Transverse colon (tissue), 4 donors: ENCODE measurements around the gene TMEM30B. TPM values are rescaled to one million over a fixed set of nuclear protein-coding genes. Genes with fewer than 3 reads are reported as not detected.

Source experiments
- DNase-seq: peaks from one replicate; pipeline ENCODE4 v3.0.0-alpha.2; 2019
- H3K27ac ChIP-seq, 4 donors: fragments of 200-600 bp; sonication (generic); 2 replicates each; pipeline ENCODE4 v1.5.1; 2016 to 2018; ENCODE audit warnings: inconsistent platforms in 4 of 4
- H3K27me3 ChIP-seq: fragments of 200-600 bp; sonication (generic); 2 replicates; pipeline ENCODE4 v1.5.1; 2017; ENCODE audit warnings: inconsistent platforms
- H3K36me3 ChIP-seq, 4 donors: fragments of 200-600 bp; sonication (generic); 2 replicates each; pipeline ENCODE4 v1.5.1; 2017 to 2019; ENCODE audit warnings: inconsistent platforms in 4 of 4
- H3K4me1 ChIP-seq, 4 donors: fragments of 200-600 bp; sonication (generic); 2 replicates each; pipeline ENCODE4 v1.5.1; 2017 to 2020; ENCODE audit warnings: inconsistent platforms in 4 of 4
- H3K4me3 ChIP-seq, 4 donors: fragments of 200-600 bp; sonication (generic); 1 replicate in 1 of 4; 2 replicates in 3 of 4; pipeline versions ENCODE4 v1.5.1 to v1.6.1; 2017 to 2019; ENCODE audit warnings: inconsistent platforms in 4 of 4
- H3K9me3 ChIP-seq, 2 donors: fragments of 200-600 bp; sonication (generic); 2 replicates each; pipeline ENCODE4 v1.5.1; 2017 to 2019; ENCODE audit warnings: inconsistent platforms in 2 of 2
- EP300 ChIP-seq: sonication (generic); formaldehyde crosslinking; IDR thresholded peaks from one replicate; pipeline ENCODE4 v1.6.1; 2017; ENCODE audit warnings: antibody characterized with exemption, low read depth
- POLR2A ChIP-seq: fragments of 450-650 bp; IDR thresholded peaks from one replicate; pipeline ENCODE4 v1.6.1; 2016; ENCODE audit warnings: antibody characterized with exemption, mild to moderate bottlenecking, moderate library complexity
- POLR2AphosphoS5 ChIP-seq, 3 donors: sonication (generic); formaldehyde crosslinking; IDR thresholded peaks; one replicate each; pipeline ENCODE4 v1.6.1; 2016; ENCODE audit warnings: antibody characterized with exemption in 3 of 3
- WGBS, 2 donors: methylation state at CpG; one replicate each; pipeline ENCODE4 v1.1.5; 2018; ENCODE audit warnings: low coverage in 1 of 2; 5-methylcytosine and 5-hydroxymethylcytosine counted together
- in situ Hi-C, 4 donors: fragments of 200-750 bp; cut with MboI; loops; one replicate each; pipeline versions ENCODE4 v1.15.0 to v1.15.1; 2017; ENCODE audit warnings: low sequenced_read_pairs in 3 of 4, low pct_ligation_motif_present in 1 of 4, low pct_unique_long_range_greater_than_20kb in 1 of 4
- intact Hi-C: fragments of 100-400 bp; cut with DNase I; formaldehyde crosslinking; loops from one replicate; pipeline ENCODE4 v1.15.1; 2023; ENCODE audit warnings: low total_unique reads
- total RNA-seq, 4 donors: library from RNA; depleted of rRNA; stranded (reverse); fragments of >200 nt; gene quantifications; one replicate each; pipeline ENCODE4 v1.1.0, GENCODE V29; 2016
- TF ChIP-seq, protein P1 (sequence below), 5 experiments: fragments of 200-600 bp in 3 of 5; fragments of 450-650 bp in 2 of 5; sonication (generic) in 3 of 5; IDR thresholded peaks; 1 replicate in 2 of 5; 2 replicates in 3 of 5; pipeline ENCODE4 v1.5.1; 2016 to 2017; ENCODE audit warnings: antibody characterized with exemption in 5 of 5, inconsistent platforms in 3 of 5, mild to moderate bottlenecking in 2 of 5, moderate library complexity in 1 of 5

The TMEM30B gene
- total RNA-seq, 4 donors from 2014 or later = 50.4 to 141 (median 71.2) TPM

DNA sequence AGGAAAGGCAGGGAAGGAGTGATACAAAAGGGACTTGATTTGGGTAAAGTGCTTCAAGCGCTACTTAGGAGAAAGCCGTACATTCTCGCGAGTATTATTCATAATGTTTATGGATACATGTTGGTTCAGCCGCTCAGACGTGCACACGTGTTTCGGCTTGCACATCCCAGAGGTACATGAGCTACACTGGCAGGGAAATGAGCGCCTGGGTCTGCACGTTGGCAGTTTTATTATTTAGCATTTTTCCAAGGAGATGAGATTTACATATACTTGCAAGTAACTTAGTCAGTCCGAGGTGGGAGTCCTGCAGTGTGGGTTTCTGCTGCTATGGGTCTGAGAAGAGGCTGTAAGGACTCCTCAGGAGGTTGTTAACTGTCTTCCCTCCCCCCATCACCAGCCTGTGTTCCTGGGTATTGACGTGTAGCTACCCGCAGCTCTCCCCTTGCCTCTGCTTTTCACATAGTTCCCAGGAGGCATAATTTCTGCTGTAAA, 41.7 kb upstream of the TMEM30B start:
- Histone ChIP-seq H3K27ac (peak overlapping the region; percentile 71 to 79 (median 75)), H3K9me3 (no peaks in the 10 kb centered on the region), H3K36me3 (no peaks in the 10 kb centered on the region), H3K4me1 (peaks cover 3 to 19% (median 16%) of the 10 kb centered on the region in 4 donors), H3K4me3 (peak overlapping the region in 3 of 4 donors; percentile 58 to 71 (median 61)), H3K27me3 (peaks cover 34% of the 10 kb centered on the region)
- intact Hi-C loops (no loop called here), in situ Hi-C loops (no loop called here)
- TF ChIP-seq, protein P1, sequence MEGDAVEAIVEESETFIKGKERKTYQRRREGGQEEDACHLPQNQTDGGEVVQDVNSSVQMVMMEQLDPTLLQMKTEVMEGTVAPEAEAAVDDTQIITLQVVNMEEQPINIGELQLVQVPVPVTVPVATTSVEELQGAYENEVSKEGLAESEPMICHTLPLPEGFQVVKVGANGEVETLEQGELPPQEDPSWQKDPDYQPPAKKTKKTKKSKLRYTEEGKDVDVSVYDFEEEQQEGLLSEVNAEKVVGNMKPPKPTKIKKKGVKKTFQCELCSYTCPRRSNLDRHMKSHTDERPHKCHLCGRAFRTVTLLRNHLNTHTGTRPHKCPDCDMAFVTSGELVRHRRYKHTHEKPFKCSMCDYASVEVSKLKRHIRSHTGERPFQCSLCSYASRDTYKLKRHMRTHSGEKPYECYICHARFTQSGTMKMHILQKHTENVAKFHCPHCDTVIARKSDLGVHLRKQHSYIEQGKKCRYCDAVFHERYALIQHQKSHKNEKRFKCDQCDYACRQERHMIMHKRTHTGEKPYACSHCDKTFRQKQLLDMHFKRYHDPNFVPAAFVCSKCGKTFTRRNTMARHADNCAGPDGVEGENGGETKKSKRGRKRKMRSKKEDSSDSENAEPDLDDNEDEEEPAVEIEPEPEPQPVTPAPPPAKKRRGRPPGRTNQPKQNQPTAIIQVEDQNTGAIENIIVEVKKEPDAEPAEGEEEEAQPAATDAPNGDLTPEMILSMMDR (IDR thresholded peaks at IDR 0.05) = no peak
- TF ChIP-seq EP300 (no peak), POLR2AphosphoS5 (IDR thresholded peaks at IDR 0.05) (no peak), POLR2A (no peak)
- DNase-seq = no peak
- 8 to 9% methylated on average over 9 to 13 of the region's 13 CpGs for WGBS, 2 donors

DNA sequence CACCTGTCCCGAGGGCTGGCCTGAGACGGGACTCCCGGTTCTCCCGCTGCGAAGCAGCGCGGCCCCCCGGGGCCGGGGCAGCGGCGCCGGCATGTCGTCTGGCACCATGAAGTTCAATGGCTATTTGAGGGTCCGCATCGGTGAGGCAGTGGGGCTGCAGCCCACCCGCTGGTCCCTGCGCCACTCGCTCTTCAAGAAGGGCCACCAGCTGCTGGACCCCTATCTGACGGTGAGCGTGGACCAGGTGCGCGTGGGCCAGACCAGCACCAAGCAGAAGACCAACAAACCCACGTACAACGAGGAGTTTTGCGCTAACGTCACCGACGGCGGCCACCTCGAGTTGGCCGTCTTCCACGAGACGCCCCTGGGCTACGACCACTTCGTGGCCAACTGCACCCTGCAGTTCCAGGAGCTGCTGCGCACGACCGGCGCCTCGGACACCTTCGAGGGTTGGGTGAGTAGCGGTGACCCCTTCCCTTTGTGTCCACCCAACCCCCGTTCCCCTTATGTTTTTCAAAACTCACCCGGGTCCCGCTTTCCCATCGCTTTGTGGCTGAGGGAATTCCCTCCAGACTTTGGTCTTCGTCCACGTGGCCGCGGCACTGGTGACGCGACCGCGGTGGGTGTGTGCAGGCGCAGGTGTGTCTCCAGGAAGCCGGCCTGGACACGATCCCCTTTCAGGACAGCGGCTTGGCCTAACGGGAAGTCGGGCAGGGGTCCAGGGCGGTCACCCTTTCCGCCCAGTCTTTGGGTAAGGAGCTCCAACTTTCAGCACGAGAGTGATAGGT, 41.1 kb upstream of the TMEM30B start:
- H3K27me3 ChIP-seq = peaks cover 34% of the 10 kb centered on the region
- TF ChIP-seq EP300 (no peak), POLR2A (no peak), POLR2AphosphoS5 (IDR thresholded peaks at IDR 0.05) (peak in 1 of 3 donors; percentile 40)
- TF ChIP-seq, protein P1 (IDR thresholded peaks at IDR 0.05) = no peak
- intact Hi-C loops = no loop called here
- in situ Hi-C loops = no loop called here
- H3K36me3 ChIP-seq = no peaks in the 10 kb centered on the region
- H3K27ac ChIP-seq = peak overlapping the region; percentile 71 to 79 (median 75)
- peaks cover 3 to 19% (median 16%) of the 10 kb centered on the region in 4 donors for H3K4me1 ChIP-seq
- no peaks in the 10 kb centered on the region for H3K9me3 ChIP-seq
- peak overlapping the region; percentile 43 to 71 (median 60) for H3K4me3 ChIP-seq
- peak; percentile 66 for DNase-seq
- 0 to 4% methylated on average over 1 to 55 of the region's 63 CpGs for WGBS, 2 donors

DNA sequence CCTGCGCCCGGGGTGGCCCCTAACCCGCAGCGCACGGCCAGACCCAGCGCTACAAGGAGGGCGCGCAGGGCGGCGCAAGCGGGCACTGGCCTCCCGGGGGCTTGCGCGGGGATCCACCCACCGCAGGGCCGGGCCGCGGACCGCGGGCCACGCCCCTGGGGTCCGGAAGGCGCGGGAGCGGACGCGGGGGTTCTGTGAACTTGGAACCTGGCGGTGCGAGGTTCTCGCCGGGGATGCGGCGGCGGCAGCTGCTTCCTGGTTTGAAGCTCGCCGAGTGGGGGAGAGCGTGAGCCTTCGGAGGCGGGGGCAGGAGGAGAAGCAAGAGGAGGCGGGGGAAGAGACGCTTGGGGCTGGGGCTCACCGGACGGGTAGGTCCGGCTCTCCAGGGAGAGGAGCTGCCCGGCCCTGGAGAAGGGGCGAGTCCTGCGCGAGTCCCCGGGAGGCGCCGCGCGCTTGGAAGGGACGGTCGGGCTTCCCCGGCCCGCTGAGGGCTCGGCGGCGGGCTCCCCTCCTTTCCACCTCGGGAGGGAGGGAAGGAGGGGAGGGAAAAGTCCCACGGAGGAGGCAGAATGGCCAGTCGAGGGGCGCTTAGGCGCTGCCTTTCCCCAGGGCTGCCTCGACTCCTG, 40.4 kb upstream of the TMEM30B start, which contains the start of gene PRKCH:
Gene PRKCH (plus strand): TSS at position 195 of the 626 bp plus-strand sequence. CDS start 523 bp downstream, outside the sequence.
- H3K4me3 ChIP-seq = peak within 1 kb of the TSS; percentile 43 to 71 (median 60)
- H3K27me3 ChIP-seq = peaks cover 34% of the 10 kb centered on the region
- WGBS, 2 donors = 1% methylated on average over 30 of the region's 66 CpGs; no CpG with 5 or more reads in 1 of the 2 donors
- intact Hi-C loops (no loop called here), in situ Hi-C loops (no loop called here)
- TF ChIP-seq EP300 = no peak
- TF ChIP-seq, protein P1 (IDR thresholded peaks at IDR 0.05) = peak in 1 of 5 experiments; percentile 6
- peak; percentile 60 for TF ChIP-seq POLR2A
- peak in 2 of 3 donors; percentile 15 to 34 for TF ChIP-seq POLR2AphosphoS5 (IDR thresholded peaks at IDR 0.05)
- peak; percentile 79 for DNase-seq
- H3K36me3 ChIP-seq = no peaks in the 10 kb centered on the region
- peak within 1 kb of the TSS; percentile 71 to 79 (median 75) for H3K27ac ChIP-seq
- no peaks in the 10 kb centered on the region for H3K9me3 ChIP-seq
- H3K4me1 ChIP-seq = peaks cover 3 to 19% (median 16%) of the 10 kb centered on the region in 4 donors
